AG04449 (cell line): ENCODE measurements around the gene PRRT1B.
"Not testable (repeated sequence)": the region's sequence is repeated elsewhere in the genome, so short reads cannot be mapped to it uniquely, and the experiment has no call there.

Source experiments
- CTCF ChIA-PET: fragments of 350-600 bp; formaldehyde crosslinking; extraction: SDS; loops from one replicate; lab custom pipeline; 2021; ENCODE audit warnings: antibody characterized with exemption; lab: Yijun Ruan, JAX
- POLR2A ChIA-PET: fragments of 400-600, 350-600 bp; formaldehyde crosslinking; extraction: SDS; loops from one replicate; lab custom pipeline; 2020; ENCODE audit warnings: antibody characterized with exemption, inconsistent platforms; lab: Yijun Ruan, JAX
- DNase-seq: peaks from one replicate; pipeline ENCODE4 v3.0.0-alpha.2; 2010; ENCODE audit warnings: low read depth, low spot score
- H3K4me3 ChIP-seq: 2 replicates; pipeline ENCODE4 v1.5.1; 2011; ENCODE audit warnings: low read depth, mild to moderate bottlenecking, control low read depth, low read length
- TF ChIP-seq, protein P1 (sequence below): IDR thresholded peaks from one replicate; pipeline ENCODE4 v1.5.1; 2011; ENCODE audit warnings: mild to moderate bottlenecking, moderate library complexity, low read length, control low read depth, inconsistent platforms; ENCODE audit not compliant: insufficient read depth; ENCODE audit errors: missing control alignments

PRRT1B gene

DNA sequence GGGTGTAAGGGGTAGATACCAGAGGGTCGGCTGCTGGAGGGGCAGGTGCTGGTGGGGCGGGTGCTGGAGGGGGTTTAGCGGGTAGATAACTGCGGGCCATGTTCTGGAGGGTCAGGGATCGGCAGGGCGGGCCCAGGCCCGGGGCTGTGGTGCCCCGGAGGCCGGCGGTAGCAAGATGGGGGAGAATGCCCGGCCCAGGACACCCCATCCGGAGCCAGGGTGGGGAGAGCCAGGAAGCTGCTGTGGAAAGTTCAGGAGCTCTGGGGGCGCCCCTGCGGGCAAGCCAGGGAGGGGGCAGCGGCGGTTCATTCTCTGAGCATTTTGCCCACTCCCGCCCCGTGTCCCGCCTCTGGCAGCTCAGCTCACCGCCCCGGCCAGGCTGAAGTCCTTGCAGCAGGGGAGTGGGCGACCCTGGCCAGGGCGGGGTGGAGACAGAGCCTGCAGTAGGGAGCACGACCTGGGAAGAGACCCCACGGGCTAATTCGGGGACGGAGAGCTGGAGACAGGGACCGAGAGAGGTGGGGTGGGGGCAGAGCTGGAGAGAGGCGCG, 538 bp downstream of the PRRT1B start:
- no peak for DNase-seq
- POLR2A ChIA-PET: no interaction called here

DNA sequence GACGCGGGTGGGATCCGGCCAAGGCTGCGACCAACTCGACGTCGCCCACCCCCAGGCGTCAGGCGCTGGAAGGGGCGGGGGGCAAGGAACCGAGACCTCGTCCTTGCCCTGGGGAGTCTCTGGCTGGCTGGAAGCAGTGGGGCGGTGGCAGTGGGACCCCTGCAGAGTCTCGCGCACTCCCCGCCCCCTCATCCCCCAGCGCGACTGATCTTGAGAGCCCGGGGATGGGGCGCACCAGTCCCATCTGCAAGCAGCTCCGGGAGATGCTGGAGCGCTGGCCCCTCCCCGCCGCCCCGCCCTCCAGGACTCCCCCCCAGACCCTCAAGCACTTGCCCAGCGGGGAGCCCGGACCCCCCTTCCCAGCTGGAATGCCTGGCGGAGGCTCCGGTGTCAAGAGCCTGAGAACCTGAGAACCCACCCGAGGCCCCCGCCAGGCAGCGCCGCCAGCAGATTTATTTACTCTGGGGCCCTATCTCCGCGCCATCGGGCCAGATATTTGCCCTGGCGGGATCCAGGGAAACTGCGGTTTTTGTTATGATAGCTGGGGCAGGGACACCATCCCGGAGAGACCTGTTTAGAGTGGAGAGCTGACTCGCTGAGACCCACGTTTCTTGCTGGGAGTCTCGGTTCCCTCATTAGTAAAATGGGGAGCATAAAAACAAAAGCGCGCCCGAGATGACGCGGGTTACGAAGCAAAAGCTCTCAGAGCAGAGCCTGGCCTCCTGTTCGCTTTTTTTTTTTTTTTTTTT, 1.2 kb downstream of the PRRT1B start:
- H3K4me3 ChIP-seq: peak overlapping the region; percentile 43
- ChIA-PET CTCF (interaction anchor here (1.1 kb wide), 1 partner anchor 194 kb away, joined by 4 read pairs; the partner anchor contains the start of gene RAPGEF1), POLR2A (interaction anchor here (0.5 to 0.7 kb wide), 2 partner anchors 30 to 193 kb away, joined by 3 to 4 read pairs; partner anchors contain the start of gene RAPGEF1)
- TF ChIP-seq, protein P1, sequence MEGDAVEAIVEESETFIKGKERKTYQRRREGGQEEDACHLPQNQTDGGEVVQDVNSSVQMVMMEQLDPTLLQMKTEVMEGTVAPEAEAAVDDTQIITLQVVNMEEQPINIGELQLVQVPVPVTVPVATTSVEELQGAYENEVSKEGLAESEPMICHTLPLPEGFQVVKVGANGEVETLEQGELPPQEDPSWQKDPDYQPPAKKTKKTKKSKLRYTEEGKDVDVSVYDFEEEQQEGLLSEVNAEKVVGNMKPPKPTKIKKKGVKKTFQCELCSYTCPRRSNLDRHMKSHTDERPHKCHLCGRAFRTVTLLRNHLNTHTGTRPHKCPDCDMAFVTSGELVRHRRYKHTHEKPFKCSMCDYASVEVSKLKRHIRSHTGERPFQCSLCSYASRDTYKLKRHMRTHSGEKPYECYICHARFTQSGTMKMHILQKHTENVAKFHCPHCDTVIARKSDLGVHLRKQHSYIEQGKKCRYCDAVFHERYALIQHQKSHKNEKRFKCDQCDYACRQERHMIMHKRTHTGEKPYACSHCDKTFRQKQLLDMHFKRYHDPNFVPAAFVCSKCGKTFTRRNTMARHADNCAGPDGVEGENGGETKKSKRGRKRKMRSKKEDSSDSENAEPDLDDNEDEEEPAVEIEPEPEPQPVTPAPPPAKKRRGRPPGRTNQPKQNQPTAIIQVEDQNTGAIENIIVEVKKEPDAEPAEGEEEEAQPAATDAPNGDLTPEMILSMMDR: no peak
- DNase-seq: no peak

More for the DNA sequence above, 538 bp downstream of the PRRT1B start:
- no peak overlapping the region for H3K4me3 ChIP-seq
- TF ChIP-seq, protein P1: no peak
- CTCF ChIA-PET: no interaction called here

DNA sequence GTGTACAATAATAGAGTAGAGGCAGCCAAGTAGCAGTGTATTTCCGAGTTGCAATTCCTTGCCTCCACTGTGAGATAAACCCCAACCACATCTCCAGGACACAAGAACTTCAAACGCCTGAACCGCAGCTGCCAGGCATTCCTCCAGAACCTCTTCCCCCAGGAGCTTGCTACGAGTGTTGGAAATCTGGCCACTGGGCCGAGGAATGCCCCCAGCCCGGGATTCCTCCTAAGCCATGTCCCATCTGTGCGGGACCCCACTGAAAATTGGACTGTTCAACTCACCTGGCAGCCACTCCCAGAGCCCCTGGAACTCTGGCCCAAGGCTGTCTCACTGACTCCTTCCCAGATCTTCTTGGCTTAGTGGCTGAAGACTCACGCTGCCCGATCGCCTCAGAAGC, 3.9 kb downstream of the PRRT1B start:
- H3K4me3 ChIP-seq, CTCF ChIA-PET, DNase-seq, POLR2A ChIA-PET: not testable (repeated sequence)

DNA sequence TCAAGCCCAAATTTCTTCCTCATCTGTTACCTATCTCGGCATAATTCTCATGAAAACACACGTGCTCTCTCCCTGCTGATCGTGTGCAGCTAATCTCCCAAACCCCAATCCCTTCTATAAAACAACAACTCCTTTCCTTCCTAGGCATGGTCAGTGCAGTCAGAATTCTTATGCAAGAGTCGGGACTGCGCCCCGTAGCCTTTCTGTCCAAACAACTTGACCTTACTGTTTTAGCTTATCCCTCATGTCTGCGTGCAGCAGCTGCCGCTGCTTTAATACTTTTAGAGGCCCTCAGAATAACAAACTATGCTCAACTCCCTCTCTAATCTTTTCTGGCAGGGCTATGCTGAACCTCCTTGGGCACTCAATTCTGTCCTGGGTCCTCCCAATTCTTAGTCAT, 5.1 kb downstream of the PRRT1B start:
- DNase-seq, POLR2A ChIA-PET, CTCF ChIA-PET, H3K4me3 ChIP-seq: not testable (repeated sequence)

DNA sequence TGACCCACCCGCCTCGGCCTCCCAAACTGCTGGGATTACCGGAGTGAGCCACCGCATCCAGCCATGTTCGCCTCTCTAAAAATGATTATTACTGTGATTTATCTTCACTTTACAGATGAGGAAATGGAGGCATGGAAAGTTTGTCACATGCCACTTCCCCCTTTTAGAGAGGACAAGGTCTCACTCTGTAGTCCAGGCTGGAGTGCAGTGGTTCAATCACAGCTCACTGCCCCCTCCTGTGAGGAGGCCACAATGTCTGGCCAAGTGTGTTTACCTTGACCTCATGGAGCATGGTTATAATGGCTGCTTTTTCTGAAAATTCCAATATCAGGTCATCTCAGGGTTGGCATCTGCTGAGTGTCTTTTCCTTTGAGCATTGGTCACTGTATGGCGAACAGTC, 6.7 kb downstream of the PRRT1B start:
- ChIA-PET CTCF (no interaction called here), POLR2A (interaction anchor here (0.6 kb wide), 1 partner anchor 153 kb away, joined by 3 read pairs; no protein-coding TSS in a partner anchor)
- TF ChIP-seq, protein P1: no peak
- no peak for DNase-seq
- no peak overlapping the region for H3K4me3 ChIP-seq

DNA sequence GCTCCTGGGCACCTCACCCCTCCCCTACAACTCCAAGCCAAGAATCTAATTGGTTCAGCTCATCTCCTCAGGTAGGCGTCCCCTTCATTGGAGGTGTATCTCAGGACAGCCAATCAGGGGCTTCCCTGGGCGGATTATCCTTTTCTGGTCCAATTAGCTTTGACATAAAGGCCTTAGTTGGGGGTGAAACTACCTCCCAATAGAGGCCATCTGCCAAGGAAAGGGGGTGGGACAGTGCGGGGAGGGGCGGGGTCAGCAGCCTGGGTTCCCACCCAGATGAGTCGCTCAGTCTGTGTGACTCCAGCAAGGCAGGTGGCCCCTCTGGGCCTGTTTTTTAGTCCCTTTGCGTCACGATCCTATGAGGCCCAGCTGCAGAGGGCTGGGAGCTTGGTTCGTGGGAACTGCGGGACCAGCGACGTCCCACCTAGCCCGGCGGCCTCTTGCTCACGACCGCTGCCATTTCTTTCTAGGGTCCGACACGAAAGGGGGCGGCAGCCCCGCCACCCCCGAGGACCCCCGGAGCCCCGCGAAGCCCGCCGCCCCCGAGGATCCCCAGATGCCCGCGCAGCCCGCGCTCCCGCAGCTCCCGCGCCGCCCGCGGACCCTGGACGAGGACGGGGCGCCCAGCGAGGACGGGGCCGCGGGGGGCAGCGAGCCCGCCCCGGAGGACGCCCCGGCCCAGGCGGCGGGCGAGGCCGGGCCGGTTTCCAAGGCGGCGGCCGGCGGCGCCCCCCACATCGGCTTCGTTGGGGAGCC, 8.9 kb downstream of the PRRT1B start:
- TF ChIP-seq, protein P1: no peak
- no peak overlapping the region for H3K4me3 ChIP-seq
- no peak for DNase-seq
- POLR2A ChIA-PET: no interaction called here
- CTCF ChIA-PET: no interaction called here

DNA sequence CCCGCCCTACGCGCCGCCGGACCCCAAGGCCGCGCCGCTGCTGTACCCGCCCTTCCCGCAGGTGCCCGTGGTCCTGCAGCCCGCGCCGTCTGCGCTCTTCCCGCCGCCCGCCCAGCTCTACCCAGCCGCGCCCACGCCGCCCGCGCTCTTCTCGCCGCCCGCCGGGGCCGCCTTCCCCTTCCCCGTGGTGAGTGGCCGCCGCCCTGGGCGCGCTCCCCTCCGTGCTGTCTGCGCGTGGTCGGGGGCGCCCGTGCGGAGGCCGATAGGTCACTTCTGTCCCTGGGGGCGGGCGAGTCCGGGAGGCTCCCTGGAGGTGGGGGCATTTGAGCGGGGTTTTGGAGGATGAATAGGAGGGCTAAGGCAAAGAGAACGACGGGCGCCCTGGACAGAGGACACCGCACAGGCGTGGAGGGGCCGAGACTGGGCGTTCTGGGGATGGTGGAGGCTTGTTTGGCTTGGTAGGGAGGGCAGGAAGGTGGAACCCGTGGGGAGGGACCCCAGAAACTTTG, 9.6 kb downstream of the PRRT1B start:
- no peak overlapping the region for H3K4me3 ChIP-seq
- POLR2A ChIA-PET: no interaction called here

More for the DNA sequence above, 9.6 kb downstream of the PRRT1B start:
- TF ChIP-seq, protein P1: no peak
- CTCF ChIA-PET: no interaction called here
- DNase-seq: no peak
